HepG2 (cell line): ENCODE measurements around the gene ATG9A. TPM values are rescaled to one million over a fixed set of nuclear protein-coding genes. Genes with fewer than 3 reads are reported as not detected.

ENCODE experiments used
- ARHGAP35 ChIP-seq: sonication (generic); formaldehyde crosslinking; IDR thresholded peaks from 2 replicates; pipeline ENCODE4 v1.9.0; 2022; ENCODE audit warnings: mild to moderate bottlenecking, inconsistent platforms, moderate library complexity, missing genetic modification reagents, borderline replicate concordance
- CHD4 ChIP-seq: fragments of 200-600 bp; sonication (generic); IDR thresholded peaks from 2 replicates; pipeline ENCODE4 v1.7.0; 2017; ENCODE audit warnings: mild to moderate bottlenecking, low read length, borderline replicate concordance
- FOXK1 ChIP-seq: sonication (generic); formaldehyde crosslinking; IDR thresholded peaks from 2 replicates; pipeline ENCODE4 v1.4.0; 2020; ENCODE audit warnings: low read depth, missing genetic modification reagents, borderline replicate concordance
- HNRNPH1 ChIP-seq: fragments of 200-400 bp; formaldehyde crosslinking; optimal IDR thresholded peaks from 2 replicates; pipeline ENCODE3; 2017; ENCODE audit warnings: mild to moderate bottlenecking, low read depth, low read length
- KAT7 ChIP-seq: IDR thresholded peaks from 2 replicates; pipeline ENCODE4 v1.6.1; 2018; ENCODE audit warnings: borderline replicate concordance, missing compliant biosample characterization
- KLF6 ChIP-seq: IDR thresholded peaks from 2 replicates; pipeline ENCODE4 v1.8.0; 2016; ENCODE audit warnings: missing biosample characterization, missing genetic modification reagents
- MYC ChIP-seq: sonication (generic); formaldehyde crosslinking; IDR thresholded peaks from 2 replicates; pipeline ENCODE4 v1.9.0; 2021; ENCODE audit warnings: missing genetic modification reagents, borderline replicate concordance
- NAIF1 ChIP-seq: sonication (generic); formaldehyde crosslinking; IDR thresholded peaks from 2 replicates; pipeline ENCODE4 v1.5.0; 2020; ENCODE audit warnings: mild to moderate bottlenecking, missing genetic modification reagents, borderline replicate concordance
- NR2F1 ChIP-seq, 2 experiments: fragments of 450-650 bp in 1 of 2; formaldehyde crosslinking in 1 of 2; IDR thresholded peaks; 2 replicates each; pipeline versions ENCODE4 v1.5.0 to v1.6.1; 2016 to 2020; ENCODE audit warnings: mild to moderate bottlenecking in 1 of 2, missing compliant biosample characterization in 1 of 2, missing genetic modification reagents in 1 of 2, moderate library complexity in 1 of 2
- RXRB ChIP-seq: IDR thresholded peaks from 2 replicates; pipeline ENCODE4 v1.6.1; 2016; ENCODE audit warnings: borderline replicate concordance, missing genetic modification reagents, missing compliant biosample characterization
- SMAD3 ChIP-seq: sonication (generic); formaldehyde crosslinking; IDR thresholded peaks from 2 replicates; pipeline ENCODE4 v1.4.0; 2020; ENCODE audit warnings: missing genetic modification reagents
- SNRNP70 ChIP-seq: fragments of 200-400 bp; formaldehyde crosslinking; IDR thresholded peaks from 2 replicates; pipeline ENCODE4 v1.6.1; 2017; ENCODE audit warnings: mild to moderate bottlenecking, low read depth, low read length, moderate library complexity
- TMF1 ChIP-seq: sonication (generic); formaldehyde crosslinking; IDR thresholded peaks from 2 replicates; pipeline ENCODE4 v1.8.1; 2022; ENCODE audit warnings: low read depth, missing genetic modification reagents
- TSC22D2 ChIP-seq: sonication (generic); formaldehyde crosslinking; IDR thresholded peaks from 2 replicates; pipeline ENCODE4 v1.5.1; 2020; ENCODE audit warnings: missing genetic modification reagents, mild to moderate bottlenecking, borderline replicate concordance
- YEATS4 ChIP-seq: sonication (generic); formaldehyde crosslinking; IDR thresholded peaks from 2 replicates; pipeline ENCODE4 v1.4.0; 2020; ENCODE audit warnings: missing genetic modification reagents, borderline replicate concordance
- ZNF230 ChIP-seq: sonication (generic); formaldehyde crosslinking; IDR thresholded peaks from 2 replicates; pipeline ENCODE4 v1.4.0; 2020; ENCODE audit warnings: mild to moderate bottlenecking, missing genetic modification reagents
- ZSCAN25 ChIP-seq: sonication (generic); formaldehyde crosslinking; IDR thresholded peaks from 2 replicates; pipeline ENCODE4 v1.8.0; 2022; ENCODE audit warnings: mild to moderate bottlenecking, missing genetic modification reagents
- polyA plus RNA-seq, 8 experiments: library from polyadenylated mRNA; depleted of rRNA in 3 of 8; stranded (reverse) in 7 of 8; unstranded in 1 of 8; fragments of >200 nt; fragmentation: Illumina TruSeq in 4 of 8; extraction: Trizol in 4 of 8; gene quantifications; 2 replicates each; pipeline versions ENCODE4 v1.2.1 to v1.2.3, GENCODE V29; 2011 to 2016; ENCODE audit warnings: low read depth in 4 of 8, missing spikeins in 1 of 8, mixed read lengths in 1 of 8; ENCODE audit not compliant: insufficient read depth in 1 of 8
- total RNA-seq, 5 experiments: library from RNA; depleted of rRNA; stranded (reverse); fragments of >200 nt; fragmentation: Illumina TruSeq; extraction: Trizol; gene quantifications; 2 replicates each; pipeline ENCODE4 v1.2.3, GENCODE V29; 2016; ENCODE audit warnings: low read depth in 1 of 5
- TF ChIP-seq, protein P1 (sequence below): sonication (generic); formaldehyde crosslinking; IDR thresholded peaks from 2 replicates; pipeline ENCODE4 v1.4.0; 2020; ENCODE audit warnings: missing genetic modification reagents, borderline replicate concordance
- TF ChIP-seq, protein P2 (sequence below): sonication (generic); formaldehyde crosslinking; IDR thresholded peaks from 2 replicates; pipeline ENCODE4 v1.8.1; 2023; ENCODE audit warnings: missing genetic modification reagents, mild to moderate bottlenecking, borderline replicate concordance
- TF ChIP-seq, protein P3 (sequence below): sonication (generic); formaldehyde crosslinking; IDR thresholded peaks from 2 replicates; pipeline ENCODE4 v1.5.0; 2020; ENCODE audit warnings: missing genetic modification reagents, mild to moderate bottlenecking, borderline replicate concordance
- TF ChIP-seq, protein P4 (sequence below): sonication (generic); formaldehyde crosslinking; IDR thresholded peaks from 2 replicates; pipeline ENCODE4 v1.5.0; 2020; ENCODE audit warnings: mild to moderate bottlenecking, low read depth, missing genetic modification reagents, borderline replicate concordance
- TF ChIP-seq, protein P5 (sequence below): sonication (generic); formaldehyde crosslinking; IDR thresholded peaks from 2 replicates; pipeline ENCODE4 v1.4.0; 2020; ENCODE audit warnings: low read depth, mild to moderate bottlenecking, missing genetic modification reagents

The ATG9A gene
- total and polyA plus RNA-seq, 2 of the 13 experiments (the other 11 are each of a cell fraction or from before 2014, with no cell fraction given) = 35.0 to 131 TPM

DNA sequence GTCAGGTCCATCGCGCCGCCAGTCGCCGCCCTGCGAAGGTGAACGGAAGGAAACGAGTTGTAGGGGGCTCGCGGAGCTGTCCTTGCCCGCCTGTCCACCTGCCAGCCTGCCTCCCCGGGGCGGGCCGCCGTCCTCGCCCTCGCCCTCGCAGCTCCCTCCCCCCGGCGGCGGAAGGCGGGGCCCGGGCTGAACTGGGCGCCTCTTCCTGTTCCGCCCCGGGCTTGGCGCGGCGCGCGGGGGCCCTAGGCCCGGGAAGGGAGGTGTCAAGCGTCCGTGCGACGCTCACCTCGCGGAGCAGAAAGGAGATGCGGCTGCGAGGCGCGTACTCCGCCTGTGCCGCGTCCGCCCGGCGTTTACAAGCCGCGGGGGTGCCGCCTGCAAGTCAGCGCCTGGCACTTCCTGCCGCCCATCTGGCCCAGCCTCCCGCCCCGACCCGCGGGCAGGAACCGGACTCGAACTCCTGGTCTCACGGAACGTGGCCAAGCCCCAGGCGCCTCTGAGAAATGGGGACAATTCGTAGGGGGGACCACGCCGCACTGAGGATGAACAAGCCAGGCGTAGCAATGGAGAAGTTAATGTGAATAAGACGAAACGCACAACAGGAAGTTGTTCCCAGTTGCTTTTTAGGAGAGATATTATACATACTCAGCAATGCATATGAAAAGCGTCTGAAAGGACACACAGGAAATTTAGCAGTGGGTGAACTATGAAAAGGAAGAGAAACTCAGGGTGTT lies 52.5 kb downstream of the ATG9A start, which contains the start of gene CNPPD1 (continued):
- TF ChIP-seq ZSCAN25 (CRISPR knock-in tag) (peak; percentile 83), YEATS4 (peak; percentile 98), KAT7 (CRISPR knock-in tag) (peak; percentile 46; the same call in 1 of the 2 replicates), TSC22D2 (CRISPR knock-in tag) (peak; percentile 95), CHD4 (no peak), TMF1 (CRISPR knock-in tag) (peak; percentile 60), NR2F1 (CRISPR knock-in tag; IDR thresholded peaks at IDR 0.05) (no peak; a peak in 1 of 4 replicates), KLF6 (CRISPR knock-in tag) (peak; percentile 99), SNRNP70 (no peak), RXRB (CRISPR knock-in tag) (peak; percentile 71; the same call in 1 of the 2 replicates), ZNF230 (peak; percentile 94), ARHGAP35 (CRISPR knock-in tag) (peak; percentile 93), NAIF1 (CRISPR knock-in tag) (peak; percentile 80; the same call in 1 of the 2 replicates), MYC (peak; percentile 95), FOXK1 (CRISPR knock-in tag) (no peak; the same call in 1 of the 2 replicates), SMAD3 (CRISPR knock-in tag) (peak; percentile 52; the same call in 1 of the 2 replicates), HNRNPH1 (no peak)
- TF ChIP-seq, protein P1, sequence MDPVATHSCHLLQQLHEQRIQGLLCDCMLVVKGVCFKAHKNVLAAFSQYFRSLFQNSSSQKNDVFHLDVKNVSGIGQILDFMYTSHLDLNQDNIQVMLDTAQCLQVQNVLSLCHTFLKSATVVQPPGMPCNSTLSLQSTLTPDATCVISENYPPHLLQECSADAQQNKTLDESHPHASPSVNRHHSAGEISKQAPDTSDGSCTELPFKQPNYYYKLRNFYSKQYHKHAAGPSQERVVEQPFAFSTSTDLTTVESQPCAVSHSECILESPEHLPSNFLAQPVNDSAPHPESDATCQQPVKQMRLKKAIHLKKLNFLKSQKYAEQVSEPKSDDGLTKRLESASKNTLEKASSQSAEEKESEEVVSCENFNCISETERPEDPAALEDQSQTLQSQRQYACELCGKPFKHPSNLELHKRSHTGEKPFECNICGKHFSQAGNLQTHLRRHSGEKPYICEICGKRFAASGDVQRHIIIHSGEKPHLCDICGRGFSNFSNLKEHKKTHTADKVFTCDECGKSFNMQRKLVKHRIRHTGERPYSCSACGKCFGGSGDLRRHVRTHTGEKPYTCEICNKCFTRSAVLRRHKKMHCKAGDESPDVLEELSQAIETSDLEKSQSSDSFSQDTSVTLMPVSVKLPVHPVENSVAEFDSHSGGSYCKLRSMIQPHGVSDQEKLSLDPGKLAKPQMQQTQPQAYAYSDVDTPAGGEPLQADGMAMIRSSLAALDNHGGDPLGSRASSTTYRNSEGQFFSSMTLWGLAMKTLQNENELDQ (CRISPR knock-in tag) = no peak
- TF ChIP-seq, protein P2, sequence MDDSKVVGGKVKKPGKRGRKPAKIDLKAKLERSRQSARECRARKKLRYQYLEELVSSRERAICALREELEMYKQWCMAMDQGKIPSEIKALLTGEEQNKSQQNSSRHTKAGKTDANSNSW = peak; percentile 97
- TF ChIP-seq, protein P3, sequence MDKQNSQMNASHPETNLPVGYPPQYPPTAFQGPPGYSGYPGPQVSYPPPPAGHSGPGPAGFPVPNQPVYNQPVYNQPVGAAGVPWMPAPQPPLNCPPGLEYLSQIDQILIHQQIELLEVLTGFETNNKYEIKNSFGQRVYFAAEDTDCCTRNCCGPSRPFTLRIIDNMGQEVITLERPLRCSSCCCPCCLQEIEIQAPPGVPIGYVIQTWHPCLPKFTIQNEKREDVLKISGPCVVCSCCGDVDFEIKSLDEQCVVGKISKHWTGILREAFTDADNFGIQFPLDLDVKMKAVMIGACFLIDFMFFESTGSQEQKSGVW (CRISPR knock-in tag) = 0 out of 2 replicates have a peak, but pooled peaks have one; percentile 45
- TF ChIP-seq, protein P4, sequence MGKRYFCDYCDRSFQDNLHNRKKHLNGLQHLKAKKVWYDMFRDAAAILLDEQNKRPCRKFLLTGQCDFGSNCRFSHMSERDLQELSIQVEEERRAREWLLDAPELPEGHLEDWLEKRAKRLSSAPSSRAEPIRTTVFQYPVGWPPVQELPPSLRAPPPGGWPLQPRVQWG (CRISPR knock-in tag) = no peak
- TF ChIP-seq, protein P5, sequence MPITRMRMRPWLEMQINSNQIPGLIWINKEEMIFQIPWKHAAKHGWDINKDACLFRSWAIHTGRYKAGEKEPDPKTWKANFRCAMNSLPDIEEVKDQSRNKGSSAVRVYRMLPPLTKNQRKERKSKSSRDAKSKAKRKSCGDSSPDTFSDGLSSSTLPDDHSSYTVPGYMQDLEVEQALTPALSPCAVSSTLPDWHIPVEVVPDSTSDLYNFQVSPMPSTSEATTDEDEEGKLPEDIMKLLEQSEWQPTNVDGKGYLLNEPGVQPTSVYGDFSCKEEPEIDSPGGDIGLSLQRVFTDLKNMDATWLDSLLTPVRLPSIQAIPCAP (CRISPR knock-in tag) = peak; percentile 74; the same call in 1 of the 2 replicates
